ENCODE measurements around the gene DENND1C.

GRCh38 chr19:6446452-6446851 is 35.1 kb downstream of the DENND1C start:
- TF ChIP-seq CTCF (IDR thresholded peaks at IDR 0.05) (no peak), RAD21 (conservative IDR thresholded peaks at IDR 0.05 in 1 of 2, IDR thresholded peaks at IDR 0.05 in 1 of 2) (no peak), PBX3 (IDR thresholded peaks at IDR 0.05) (no peak), CBX8 (IDR thresholded peaks at IDR 0.05) (no peak), PHF8 (IDR thresholded peaks at IDR 0.05; ENCODE audit: borderline replicate concordance, low read depth) (no peak), REST (IDR thresholded peaks at IDR 0.05) (no peak), EP300 (IDR thresholded peaks at IDR 0.05) (no peak), KDM1A (IDR thresholded peaks at IDR 0.05; ENCODE audit: low read depth) (no peak), MAX (IDR thresholded peaks at IDR 0.05) (no peak), MYC (IDR thresholded peaks at IDR 0.05; ENCODE audit: borderline replicate concordance, low read length) (no peak), NR3C1 (IDR thresholded peaks at IDR 0.05) (no peak)

Data from A549 (cell line).